GM18951 (cell line): ENCODE data around the gene SLC9A7.

Experiments
- POLR2A ChIP-seq: IDR thresholded peaks from 4 replicates; pipeline ENCODE4 v1.6.1; 2011; ENCODE audit warnings: mild to moderate bottlenecking; ENCODE audit not compliant: insufficient read length, insufficient read depth; ENCODE audit errors: extremely low read depth
- in situ Hi-C: fragments of 300-500 bp; cut with MboI; formaldehyde crosslinking; loops from one replicate; pipeline ENCODE4 v1.12.0; 2022; ENCODE audit warnings: low sequenced_read_pairs, mixed read lengths, inconsistent platforms; ENCODE audit not compliant: unreplicated experiment

SLC9A7 gene

GRCh38 chrX:46762963-46763362, 4.0 kb upstream of the SLC9A7 start:
- in situ Hi-C loops = no loop called here
- no peak for TF ChIP-seq POLR2A

GRCh38 chrX:46759645-46759974, 692 bp upstream of the SLC9A7 start:
- TF ChIP-seq POLR2A = no peak
- in situ Hi-C loops = no loop called here

DNA sequence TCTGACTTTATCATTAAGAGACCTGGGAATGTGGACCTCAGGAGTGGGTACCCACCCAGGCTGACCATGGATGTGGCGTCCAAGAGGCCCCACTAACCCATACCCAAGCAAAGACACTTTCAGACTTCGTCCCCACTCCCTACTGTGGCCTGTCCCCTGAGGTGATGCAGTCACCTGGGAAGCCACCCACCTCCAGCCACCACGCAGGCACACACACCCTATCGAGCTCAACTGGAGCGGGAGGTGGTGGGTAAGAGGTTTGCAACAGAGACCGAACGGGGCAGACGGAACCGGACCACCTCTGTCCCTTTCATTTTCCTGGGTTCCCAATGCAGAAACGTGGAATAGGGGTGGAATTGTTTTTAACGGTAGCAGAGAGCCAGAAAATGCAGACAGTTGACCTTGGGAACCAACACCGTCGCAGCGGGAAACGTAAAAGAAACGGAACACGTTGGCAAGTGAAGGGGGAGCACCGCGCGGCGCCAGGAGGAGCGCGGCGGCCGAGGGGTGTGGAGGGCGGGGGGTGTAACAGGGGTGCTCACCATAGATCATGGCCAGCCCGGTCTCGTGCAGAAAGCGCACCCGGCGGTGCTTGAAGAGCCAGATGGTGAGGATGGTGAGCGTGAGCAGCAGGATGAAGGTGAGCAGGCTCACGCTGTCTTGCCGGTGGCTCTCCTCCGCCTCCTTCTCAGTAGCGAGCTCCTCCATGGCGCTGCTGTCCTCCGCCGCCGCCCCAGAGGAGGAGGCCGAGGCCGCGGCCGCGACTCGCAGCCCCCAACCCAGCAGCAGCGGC, 559 bp downstream of the SLC9A7 start:
- TF ChIP-seq POLR2A = no peak
- in situ Hi-C loops = no loop called here

DNA sequence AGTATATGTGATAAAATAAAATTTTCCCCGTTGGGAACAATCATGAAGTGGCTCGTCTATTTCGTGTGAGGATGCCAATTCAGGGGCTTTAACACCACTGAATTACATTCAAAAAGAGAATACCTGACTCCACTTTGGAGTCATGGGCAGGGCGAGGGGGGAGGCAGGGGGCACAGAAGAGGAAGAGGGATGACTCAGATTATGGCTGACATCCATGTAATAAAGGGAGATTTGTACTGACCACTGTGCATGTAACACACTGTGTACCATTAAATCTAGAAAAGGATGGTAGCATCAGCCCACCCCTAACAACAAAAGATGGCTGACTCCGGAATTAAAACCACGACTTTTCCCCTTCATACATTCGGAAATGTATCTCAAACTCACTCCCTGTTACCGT, 1.3 kb downstream of the SLC9A7 start:
- in situ Hi-C loops = no loop called here
- no peak for TF ChIP-seq POLR2A

GRCh38 chrX:46757052-46757451, 1.9 kb downstream of the SLC9A7 start:
- TF ChIP-seq POLR2A = no peak
- in situ Hi-C loops = no loop called here

GRCh38 chrX:46755671-46756070, 3.2 kb downstream of the SLC9A7 start:
- TF ChIP-seq POLR2A = no peak
- in situ Hi-C loops = no loop called here

- TF ChIP-seq POLR2A = no peak
- in situ Hi-C loops = no loop called here
Measured at GRCh38 chrX:46754586-46755061, 4.3 kb downstream of the SLC9A7 start.

DNA sequence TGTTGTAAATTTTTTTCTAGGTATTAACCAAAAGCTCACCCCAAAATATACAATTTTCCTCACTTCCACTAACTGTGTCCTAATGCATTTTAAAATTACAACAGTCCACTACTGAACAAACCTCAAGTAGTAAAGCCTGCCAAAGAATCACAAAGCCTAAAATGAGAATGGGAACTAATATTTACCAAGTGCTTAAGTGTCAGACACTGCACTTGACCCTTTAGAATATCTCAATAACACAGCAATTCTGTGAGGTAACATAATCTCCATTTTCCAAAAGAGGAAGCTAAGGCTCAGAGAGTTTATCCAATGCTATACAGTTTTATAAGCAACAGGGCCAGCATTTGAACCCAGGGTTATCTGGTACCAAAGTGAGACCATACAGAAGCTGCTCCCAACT, 4.9 kb downstream of the SLC9A7 start:
- in situ Hi-C loops = no loop called here
- TF ChIP-seq POLR2A = no peak

GRCh38 chrX:46750889-46751288, 8.0 kb downstream of the SLC9A7 start:
- in situ Hi-C loops = no loop called here
- no peak for TF ChIP-seq POLR2A

DNA sequence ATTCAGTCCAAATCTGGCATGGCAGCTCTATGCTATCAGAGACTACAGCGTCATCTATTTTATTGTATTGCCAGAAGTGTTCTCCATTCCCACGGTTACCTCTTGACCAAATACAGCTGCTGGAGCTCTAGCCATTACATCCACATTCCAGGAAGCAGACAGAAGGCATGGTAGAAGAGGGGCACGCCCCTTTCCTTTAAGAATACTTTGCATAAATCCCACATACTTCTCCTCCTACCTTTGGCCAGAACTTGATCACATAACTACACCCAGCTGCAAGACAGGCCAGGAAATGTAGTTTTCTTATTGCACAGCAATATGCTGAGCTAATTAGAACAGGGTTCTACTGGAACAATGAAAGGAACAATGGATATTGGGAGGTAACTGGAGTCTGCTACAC, 14.9 kb downstream of the SLC9A7 start:
- no peak for TF ChIP-seq POLR2A
- in situ Hi-C loops = no loop called here

GRCh38 chrX:46743046-46743445, 15.9 kb downstream of the SLC9A7 start:
- in situ Hi-C loops = no loop called here
- TF ChIP-seq POLR2A = no peak

- TF ChIP-seq POLR2A = no peak
- in situ Hi-C loops = no loop called here
Measured at GRCh38 chrX:46739736-46740135, 19.2 kb downstream of the SLC9A7 start.

- no peak for TF ChIP-seq POLR2A
- in situ Hi-C loops = no loop called here
Measured at GRCh38 chrX:46737462-46737861, 21.5 kb downstream of the SLC9A7 start.

DNA sequence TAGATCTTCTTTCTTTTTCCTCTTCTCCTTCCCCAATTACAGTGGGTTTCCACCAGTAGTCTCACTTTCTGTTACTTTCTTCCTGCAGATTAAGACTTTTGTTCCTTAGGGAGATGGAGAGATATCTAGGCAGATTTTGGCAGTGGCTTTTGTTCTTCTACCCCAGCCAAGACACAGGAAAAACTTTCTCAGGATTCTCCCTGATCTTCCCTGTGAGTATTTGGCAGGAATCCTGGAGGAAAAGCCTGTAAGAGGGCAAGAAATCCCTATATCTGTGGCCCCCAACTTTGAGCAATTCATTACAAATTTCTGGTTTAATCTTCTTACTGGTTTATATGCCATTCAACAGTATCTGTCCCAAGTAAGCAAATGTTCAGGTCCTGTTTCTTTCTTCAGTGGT, 21.9 kb downstream of the SLC9A7 start:
- no peak for TF ChIP-seq POLR2A
- in situ Hi-C loops = no loop called here
